AG04450 (cell line): ENCODE results near the gene TPM1. TPM values are rescaled to one million over a fixed set of nuclear protein-coding genes. Genes with fewer than 3 reads are reported as not detected.

Source experiments
- CTCF ChIA-PET: fragments of 300-600, 350-600 bp; formaldehyde crosslinking; extraction: SDS; loops from one replicate; lab custom pipeline; 2022; ENCODE audit warnings: antibody characterized with exemption, inconsistent platforms; lab: Charles Lee
- POLR2A ChIA-PET: fragments of 350-600 bp; formaldehyde crosslinking; extraction: SDS; loops from one replicate; lab custom pipeline; 2021; ENCODE audit warnings: antibody characterized with exemption, inconsistent platforms; lab: Yijun Ruan, JAX
- DNase-seq: peaks from one replicate; pipeline ENCODE4 v3.0.0-alpha.2; 2011; ENCODE audit warnings: low read depth, low spot score
- H3K27ac ChIP-seq: one replicate; pipeline ENCODE4 v1.5.1; 2012; ENCODE audit warnings: low read depth, low read length, control low read depth
- H3K27me3 ChIP-seq: one replicate; pipeline ENCODE4 v1.6.0; 2012; ENCODE audit warnings: low read length; ENCODE audit not compliant: control insufficient read depth, insufficient read depth
- H3K4me3 ChIP-seq: 2 replicates; pipeline ENCODE4 v1.5.1; 2011; ENCODE audit warnings: mild to moderate bottlenecking, low read depth, low read length, control low read depth
- H3K9me3 ChIP-seq: 2 replicates; pipeline ENCODE4 v1.5.1; 2012; ENCODE audit warnings: low read length; ENCODE audit not compliant: control insufficient read depth, insufficient read depth
- polyA plus RNA-seq: library from polyadenylated mRNA; depleted of rRNA; stranded (reverse); fragments of >200 nt; gene quantifications from 2 replicates; pipeline ENCODE4 v1.2.3, GENCODE V29; 2011
- TF ChIP-seq, protein P1 (sequence below): IDR thresholded peaks from 2 replicates; pipeline ENCODE4 v1.5.1; 2011; ENCODE audit warnings: low read depth, low read length, control low read depth, inconsistent platforms

Gene TPM1
- polyA plus RNA-seq, 1 experiment = 1,348 TPM

DNA sequence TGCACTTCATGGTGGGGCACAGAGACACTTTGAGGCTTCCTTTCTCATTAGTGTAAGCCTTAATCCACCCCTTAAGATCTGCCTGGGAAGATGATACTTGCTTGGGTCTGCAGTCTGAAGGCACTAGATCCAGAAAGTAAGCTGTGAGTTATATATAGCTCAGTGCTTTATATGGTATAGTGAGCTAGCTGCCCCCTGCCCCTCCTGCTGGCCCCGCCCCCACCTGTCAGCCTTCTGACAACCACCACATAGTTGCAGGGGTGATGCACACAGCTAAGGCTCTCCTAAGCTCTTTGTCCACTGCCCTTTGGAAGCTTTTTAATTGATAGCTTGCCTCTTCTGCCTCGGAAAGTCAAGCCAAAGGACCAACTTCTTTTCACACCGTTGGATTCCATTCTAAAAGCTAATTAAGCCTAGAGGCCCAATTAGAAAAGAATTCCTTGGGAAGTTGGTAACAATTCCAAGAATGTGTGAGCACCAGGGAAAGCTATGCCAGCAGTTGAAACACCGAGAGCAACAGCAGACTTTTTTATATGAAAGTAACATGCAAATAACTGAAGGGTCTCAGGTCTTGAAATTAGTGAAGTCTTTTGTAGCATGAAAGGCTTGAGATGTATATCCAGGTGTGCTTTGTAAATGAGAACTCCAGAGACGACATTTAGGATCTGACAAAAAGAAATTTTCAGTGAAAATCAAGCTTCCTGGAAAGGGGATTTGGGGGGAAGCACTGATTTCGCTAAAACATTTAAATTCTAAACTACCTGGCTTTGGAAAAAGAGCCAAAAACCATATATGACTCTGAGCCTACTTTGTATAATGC lies 2.3 kb downstream of the TPM1 start:
- CTCF ChIA-PET = interaction anchor here (0.6 to 6.0 kb wide), 6 partner anchors 30 to 580 kb away, joined by 3 to 69 read pairs (median 4); no protein-coding TSS in a partner anchor
- no peaks in the 10 kb centered on the region for H3K27me3 ChIP-seq
- H3K9me3 ChIP-seq = no peaks in the 10 kb centered on the region; the same call in none of the 2 replicates
- no peak for DNase-seq
- H3K4me3 ChIP-seq = peak overlapping the region; percentile 94
- H3K27ac ChIP-seq = peak overlapping the region; percentile 72
- POLR2A ChIA-PET = interaction anchor here (0.7 to 2.8 kb wide), 20 partner anchors 9 to 262 kb away, joined by 3 to 14 read pairs (median 5); no protein-coding TSS in a partner anchor
- TF ChIP-seq, protein P1, sequence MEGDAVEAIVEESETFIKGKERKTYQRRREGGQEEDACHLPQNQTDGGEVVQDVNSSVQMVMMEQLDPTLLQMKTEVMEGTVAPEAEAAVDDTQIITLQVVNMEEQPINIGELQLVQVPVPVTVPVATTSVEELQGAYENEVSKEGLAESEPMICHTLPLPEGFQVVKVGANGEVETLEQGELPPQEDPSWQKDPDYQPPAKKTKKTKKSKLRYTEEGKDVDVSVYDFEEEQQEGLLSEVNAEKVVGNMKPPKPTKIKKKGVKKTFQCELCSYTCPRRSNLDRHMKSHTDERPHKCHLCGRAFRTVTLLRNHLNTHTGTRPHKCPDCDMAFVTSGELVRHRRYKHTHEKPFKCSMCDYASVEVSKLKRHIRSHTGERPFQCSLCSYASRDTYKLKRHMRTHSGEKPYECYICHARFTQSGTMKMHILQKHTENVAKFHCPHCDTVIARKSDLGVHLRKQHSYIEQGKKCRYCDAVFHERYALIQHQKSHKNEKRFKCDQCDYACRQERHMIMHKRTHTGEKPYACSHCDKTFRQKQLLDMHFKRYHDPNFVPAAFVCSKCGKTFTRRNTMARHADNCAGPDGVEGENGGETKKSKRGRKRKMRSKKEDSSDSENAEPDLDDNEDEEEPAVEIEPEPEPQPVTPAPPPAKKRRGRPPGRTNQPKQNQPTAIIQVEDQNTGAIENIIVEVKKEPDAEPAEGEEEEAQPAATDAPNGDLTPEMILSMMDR = no peak

DNA sequence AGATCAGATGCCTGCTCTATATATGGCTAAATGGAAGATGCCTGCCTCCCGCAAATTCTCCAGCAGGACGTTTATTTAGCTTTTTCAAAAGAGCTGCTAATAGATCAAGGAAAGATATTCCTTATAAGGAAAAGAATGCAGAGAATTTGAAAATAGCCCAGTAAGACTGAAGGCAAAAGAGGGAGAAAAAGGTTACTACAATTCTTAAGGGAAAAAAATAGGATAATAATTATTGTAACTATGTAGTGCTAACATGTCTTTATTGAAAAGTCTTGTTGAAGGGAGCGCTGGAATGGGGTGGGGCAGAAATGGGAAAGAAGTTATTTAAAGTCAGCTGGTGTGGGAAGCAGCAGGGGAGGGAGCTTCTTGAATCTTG lies 2.9 kb downstream of the TPM1 start:
- H3K27me3 ChIP-seq = no peaks in the 10 kb centered on the region
- DNase-seq = no peak
- H3K27ac ChIP-seq = peak overlapping the region; percentile 72
- POLR2A ChIA-PET = interaction anchor here (0.7 to 2.8 kb wide), 14 partner anchors 8 to 263 kb away, joined by 3 to 9 read pairs (median 5); no protein-coding TSS in a partner anchor
- TF ChIP-seq, protein P1 = no peak
- H3K9me3 ChIP-seq = no peaks in the 10 kb centered on the region; the same call in 1 of the 2 replicates
- peak overlapping the region; percentile 94 for H3K4me3 ChIP-seq
- CTCF ChIA-PET = interaction anchor here (0.7 to 6.0 kb wide), 6 partner anchors 29 to 303 kb away, joined by 3 to 69 read pairs (median 6); no protein-coding TSS in a partner anchor

DNA sequence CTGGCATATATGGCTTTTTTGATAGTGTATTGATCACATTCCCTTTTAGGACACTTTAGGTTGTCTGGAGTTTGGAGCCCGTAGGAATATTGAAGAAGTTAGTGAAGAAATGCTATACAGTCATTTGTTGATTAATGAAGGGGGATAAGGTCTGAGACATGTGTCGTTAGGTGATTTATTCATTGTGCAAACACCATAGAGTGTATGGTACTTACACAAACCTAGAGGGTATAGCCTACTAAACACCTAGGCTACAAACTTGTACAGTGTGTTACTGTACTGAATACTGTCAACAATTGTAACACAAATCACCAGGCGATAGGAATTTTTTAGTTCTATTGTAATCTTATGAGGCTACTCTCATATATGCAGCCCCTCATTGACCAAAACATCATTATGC lies 3.3 kb downstream of the TPM1 start:
- CTCF ChIA-PET = interaction anchor here (1.1 to 6.0 kb wide), 4 partner anchors 48 to 304 kb away, joined by 4 to 69 read pairs (median 8); no protein-coding TSS in a partner anchor

DNA sequence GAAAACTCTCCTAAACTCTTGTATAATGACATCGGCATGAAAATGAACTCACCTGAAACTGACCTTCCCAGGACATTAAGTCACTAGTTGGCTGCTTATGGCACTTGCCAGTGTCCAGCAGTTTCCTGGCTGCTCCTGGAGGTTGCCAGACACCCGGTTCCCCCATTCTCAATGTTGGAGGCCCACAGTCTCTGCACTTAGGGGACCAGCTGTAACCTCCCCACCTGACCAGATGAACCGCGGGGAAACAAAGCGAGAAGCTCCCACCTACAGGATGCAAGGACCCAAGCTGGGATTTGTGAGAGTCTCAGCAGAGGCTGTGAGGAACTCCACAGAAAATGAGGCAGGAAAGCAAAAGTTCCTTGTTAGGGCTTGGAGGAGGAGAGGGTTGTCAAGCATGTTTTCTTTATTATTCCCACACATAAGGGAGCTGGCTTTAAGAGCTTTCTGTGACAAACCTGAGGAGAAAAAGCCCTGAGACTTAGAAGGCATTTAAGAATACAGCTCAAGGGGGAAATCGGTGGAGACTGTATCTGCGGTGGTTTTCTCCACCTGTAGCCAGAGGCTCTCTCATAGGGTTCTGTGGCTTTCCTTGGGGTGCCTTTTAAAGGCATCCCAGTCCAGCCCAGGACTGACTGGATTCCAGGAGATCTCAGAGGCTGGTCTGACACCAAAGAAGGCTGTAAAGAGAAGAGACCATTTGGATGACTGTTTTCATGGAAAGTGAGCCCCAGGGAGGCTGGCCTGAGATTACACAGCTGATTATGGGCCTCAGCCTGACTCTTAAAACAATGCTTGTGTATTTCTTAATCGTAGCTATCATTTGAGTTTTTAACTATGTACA lies 4.6 kb downstream of the TPM1 start:
- ChIA-PET POLR2A (interaction anchor here (0.6 to 3.1 kb wide), 17 partner anchors 10 to 420 kb away, joined by 3 to 21 read pairs (median 5); partner anchors contain the start of gene RPS27L), CTCF (interaction anchor here (0.6 to 6.0 kb wide), 61 partner anchors 8 to 461 kb away, joined by 3 to 69 read pairs (median 4); no protein-coding TSS in a partner anchor)
- DNase-seq = no peak
- TF ChIP-seq, protein P1 = no peak
- Histone ChIP-seq H3K4me3 (peak overlapping the region; percentile 94), H3K9me3 (no peaks in the 10 kb centered on the region; the same call in 1 of the 2 replicates), H3K27ac (peak overlapping the region; percentile 39), H3K27me3 (no peaks in the 10 kb centered on the region)

More for the DNA sequence above, 3.3 kb downstream of the TPM1 start:
- POLR2A ChIA-PET = interaction anchor here (1.1 to 2.8 kb wide), 6 partner anchors 11 to 263 kb away, joined by 4 to 9 read pairs (median 7); no protein-coding TSS in a partner anchor
- Histone ChIP-seq H3K4me3 (peak overlapping the region; percentile 94), H3K9me3 (no peaks in the 10 kb centered on the region; the same call in 1 of the 2 replicates), H3K27me3 (no peaks in the 10 kb centered on the region), H3K27ac (peak overlapping the region; percentile 72)
- no peak for DNase-seq
- TF ChIP-seq, protein P1 = no peak
